ENCODE measurements around the gene IL1R2.
A peak's percentile ranks its signal among the peaks of the same experiment; 100 is the strongest.

IL1R2 gene

GRCh38 chr2:102074152-102074783 lies 82.5 kb downstream of the IL1R2 start:
- H3K27me3 ChIP-seq (ENCODE audit: low read depth, low read length): peaks cover 13% of the 10 kb centered on the region
- no peak overlapping the region for H3K27ac ChIP-seq (ENCODE audit: low read length)
- H3K9ac ChIP-seq (ENCODE audit: low read length): no peak overlapping the region
- H3K36me3 ChIP-seq (replicated peaks; ENCODE audit: low read depth, low read length): no peaks in the 10 kb centered on the region
- no peaks in the 10 kb centered on the region; the same call in 1 of the 2 replicates for H3K9me3 ChIP-seq (ENCODE audit: insufficient read depth, low read length)
- no peaks in the 10 kb centered on the region for H3K79me2 ChIP-seq (ENCODE audit: low read length)
- H3K4me1 ChIP-seq (ENCODE audit: low read length): peaks cover 7% of the 10 kb centered on the region
- peak overlapping the region; percentile 48; the same call in 1 of the 2 replicates for H2AFZ ChIP-seq (ENCODE audit: low read depth, low read length)
- H4K20me1 ChIP-seq (ENCODE audit: insufficient read depth, low read length): no peaks in the 10 kb centered on the region
- H3K4me3 ChIP-seq (ENCODE audit: low read length): no peak overlapping the region
- TF ChIP-seq, protein P1, sequence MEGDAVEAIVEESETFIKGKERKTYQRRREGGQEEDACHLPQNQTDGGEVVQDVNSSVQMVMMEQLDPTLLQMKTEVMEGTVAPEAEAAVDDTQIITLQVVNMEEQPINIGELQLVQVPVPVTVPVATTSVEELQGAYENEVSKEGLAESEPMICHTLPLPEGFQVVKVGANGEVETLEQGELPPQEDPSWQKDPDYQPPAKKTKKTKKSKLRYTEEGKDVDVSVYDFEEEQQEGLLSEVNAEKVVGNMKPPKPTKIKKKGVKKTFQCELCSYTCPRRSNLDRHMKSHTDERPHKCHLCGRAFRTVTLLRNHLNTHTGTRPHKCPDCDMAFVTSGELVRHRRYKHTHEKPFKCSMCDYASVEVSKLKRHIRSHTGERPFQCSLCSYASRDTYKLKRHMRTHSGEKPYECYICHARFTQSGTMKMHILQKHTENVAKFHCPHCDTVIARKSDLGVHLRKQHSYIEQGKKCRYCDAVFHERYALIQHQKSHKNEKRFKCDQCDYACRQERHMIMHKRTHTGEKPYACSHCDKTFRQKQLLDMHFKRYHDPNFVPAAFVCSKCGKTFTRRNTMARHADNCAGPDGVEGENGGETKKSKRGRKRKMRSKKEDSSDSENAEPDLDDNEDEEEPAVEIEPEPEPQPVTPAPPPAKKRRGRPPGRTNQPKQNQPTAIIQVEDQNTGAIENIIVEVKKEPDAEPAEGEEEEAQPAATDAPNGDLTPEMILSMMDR (IDR thresholded peaks at IDR 0.05; ENCODE audit: low read depth, low read length): peak; percentile 31; the same call in 1 of the 2 replicates
- no peak for TF ChIP-seq EZH2phosphoT487 (IDR thresholded peaks at IDR 0.05; ENCODE audit: low read depth)
- H3K4me2 ChIP-seq (ENCODE audit: low read length): peak overlapping the region; percentile 57

GRCh38 chr2:102075479-102075878 lies 83.7 kb downstream of the IL1R2 start:
- Histone ChIP-seq H3K4me2 (ENCODE audit: low read length) (no peak overlapping the region), H3K4me3 (ENCODE audit: low read length) (no peak overlapping the region), H3K27ac (ENCODE audit: low read length) (no peak overlapping the region), H2AFZ (ENCODE audit: low read depth, low read length) (no peak overlapping the region), H3K79me2 (ENCODE audit: low read length) (no peaks in the 10 kb centered on the region), H3K4me1 (ENCODE audit: low read length) (peaks cover 14% of the 10 kb centered on the region), H4K20me1 (ENCODE audit: insufficient read depth, low read length) (no peaks in the 10 kb centered on the region), H3K9me3 (ENCODE audit: insufficient read depth, low read length) (no peaks in the 10 kb centered on the region; the same call in 1 of the 2 replicates), H3K9ac (ENCODE audit: low read length) (no peak overlapping the region), H3K36me3 (replicated peaks; ENCODE audit: low read depth, low read length) (no peaks in the 10 kb centered on the region), H3K27me3 (ENCODE audit: low read depth, low read length) (peaks cover 13% of the 10 kb centered on the region)
- TF ChIP-seq, protein P1 (IDR thresholded peaks at IDR 0.05; ENCODE audit: low read depth, low read length): no peak
- no peak for TF ChIP-seq EZH2phosphoT487 (IDR thresholded peaks at IDR 0.05; ENCODE audit: low read depth)

DNA sequence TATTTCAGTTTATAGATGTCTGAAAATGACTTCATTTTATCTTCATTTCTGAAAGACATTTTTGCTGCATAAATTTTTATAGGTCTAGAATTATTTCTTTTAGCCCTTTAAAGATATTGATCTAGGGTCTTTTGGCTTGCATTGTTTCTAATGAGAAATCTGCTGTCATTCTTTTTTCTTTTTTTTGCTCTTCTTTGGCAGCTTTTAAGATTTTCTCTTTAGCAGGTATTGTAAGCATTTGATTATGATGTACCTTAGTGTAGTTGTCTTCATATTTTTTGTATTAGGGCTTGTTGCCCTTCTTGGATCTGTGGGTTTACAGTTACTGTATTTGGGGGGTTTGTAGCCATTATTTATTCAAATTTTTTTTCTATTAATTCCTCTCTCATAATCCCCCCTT lies 84.8 kb downstream of the IL1R2 start:
- Histone ChIP-seq H3K4me1 (ENCODE audit: low read length) (peaks cover 24% of the 10 kb centered on the region), H3K27me3 (ENCODE audit: low read depth, low read length) (peaks cover 17% of the 10 kb centered on the region), H4K20me1 (ENCODE audit: insufficient read depth, low read length) (no peaks in the 10 kb centered on the region), H3K36me3 (replicated peaks; ENCODE audit: low read depth, low read length) (no peaks in the 10 kb centered on the region), H3K4me3 (ENCODE audit: low read length) (no peak overlapping the region), H3K27ac (ENCODE audit: low read length) (no peak overlapping the region), H3K9me3 (ENCODE audit: insufficient read depth, low read length) (no peaks in the 10 kb centered on the region; the same call in 1 of the 2 replicates), H3K4me2 (ENCODE audit: low read length) (no peak overlapping the region), H3K79me2 (ENCODE audit: low read length) (no peaks in the 10 kb centered on the region), H3K9ac (ENCODE audit: low read length) (no peak overlapping the region), H2AFZ (ENCODE audit: low read depth, low read length) (no peak overlapping the region)
- TF ChIP-seq, protein P1 (IDR thresholded peaks at IDR 0.05; ENCODE audit: low read depth, low read length): no peak
- TF ChIP-seq EZH2phosphoT487 (IDR thresholded peaks at IDR 0.05; ENCODE audit: low read depth): no peak
